Activated CD4-positive, alpha-beta T cell treated with anti-CD3 and anti-CD28 coated beads for 4 hours (primary cell): ENCODE results near the gene SDK1.
"Not testable (repeated sequence)": the region's sequence is repeated elsewhere in the genome, so short reads cannot be mapped to it uniquely, and the experiment has no call there.

ENCODE experiments used
- DNase-seq, 2 donors: peaks; one replicate each; pipeline ENCODE4 v3.0.0-alpha.2; 2020

Gene SDK1

GRCh38 chr7:4222676-4223075 lies 921.6 kb downstream of the SDK1 start:
- DNase-seq, result no peak

- DNase-seq, result no peak
Observed at GRCh38 chr7:4225361-4225771, 924.3 kb downstream of the SDK1 start.

GRCh38 chr7:4225881-4226523 lies 925.0 kb downstream of the SDK1 start:
- no peak for DNase-seq

GRCh38 chr7:4226524-4226882 lies 925.5 kb downstream of the SDK1 start:
- DNase-seq, result no peak

GRCh38 chr7:4227105-4228010 lies 926.3 kb downstream of the SDK1 start:
- DNase-seq, result no peak

- no peak for DNase-seq
Observed at GRCh38 chr7:4230352-4230751, 929.3 kb downstream of the SDK1 start.

- DNase-seq, result no peak
Observed at GRCh38 chr7:4233146-4233545, 932.1 kb downstream of the SDK1 start.

GRCh38 chr7:4233621-4234497 lies 932.8 kb downstream of the SDK1 start:
- DNase-seq, result no peak

GRCh38 chr7:4234498-4234855 lies 933.4 kb downstream of the SDK1 start:
- no peak for DNase-seq

GRCh38 chr7:4234886-4235285 lies 933.8 kb downstream of the SDK1 start:
- DNase-seq, result no peak

- DNase-seq, result no peak
Observed at GRCh38 chr7:4235596-4235995, 934.5 kb downstream of the SDK1 start.

GRCh38 chr7:4236389-4236788 lies 935.3 kb downstream of the SDK1 start:
- DNase-seq, result no peak

GRCh38 chr7:4236873-4237272 lies 935.8 kb downstream of the SDK1 start:
- DNase-seq, result not testable (repeated sequence)

- DNase-seq, result no peak
Observed at GRCh38 chr7:4237296-4238235, 936.5 kb downstream of the SDK1 start.

GRCh38 chr7:4238861-4239260 lies 937.8 kb downstream of the SDK1 start:
- DNase-seq, result no peak

- DNase-seq, result no peak
Observed at GRCh38 chr7:4240042-4240441, 939.0 kb downstream of the SDK1 start.

GRCh38 chr7:4240520-4241303 lies 939.7 kb downstream of the SDK1 start:
- DNase-seq, result no peak

GRCh38 chr7:4241304-4241612 lies 940.2 kb downstream of the SDK1 start:
- no peak for DNase-seq

- no peak for DNase-seq
Observed at GRCh38 chr7:4241791-4242190, 940.7 kb downstream of the SDK1 start.

- DNase-seq, result no peak
Observed at GRCh38 chr7:4242706-4243105, 941.7 kb downstream of the SDK1 start.

- no peak for DNase-seq
Observed at GRCh38 chr7:4244041-4244440, 943.0 kb downstream of the SDK1 start.

- no peak for DNase-seq
Observed at GRCh38 chr7:4244635-4245034, 943.6 kb downstream of the SDK1 start.
